ENCODE results near the gene DDX51.

DDX51 gene

GRCh38 chr12:132164426-132164825 is 20.3 kb upstream of the DDX51 start:
- no peak for TF ChIP-seq CTCF (IDR thresholded peaks at IDR 0.05; ENCODE audit: low read length, missing control alignments)
- no peak overlapping the region for H3K4me3 ChIP-seq (replicated peaks; ENCODE audit: low read depth, low read length)
- no peak for DNase-seq (ENCODE audit: low read depth)

- DNase-seq (ENCODE audit: low read depth): no peak
- TF ChIP-seq CTCF (IDR thresholded peaks at IDR 0.05; ENCODE audit: low read length, missing control alignments): peak; percentile 27
- no peak overlapping the region for H3K4me3 ChIP-seq (replicated peaks; ENCODE audit: low read depth, low read length)
Measured at GRCh38 chr12:132163911-132164288, 19.8 kb upstream of the DDX51 start.

- no peak for DNase-seq (ENCODE audit: low read depth)
- H3K4me3 ChIP-seq (replicated peaks; ENCODE audit: low read depth, low read length): no peak overlapping the region
- no peak for TF ChIP-seq CTCF (IDR thresholded peaks at IDR 0.05; ENCODE audit: low read length, missing control alignments)
Measured at GRCh38 chr12:132163041-132163910, 19.2 kb upstream of the DDX51 start.

GRCh38 chr12:132162508-132163031 is 18.5 kb upstream of the DDX51 start:
- TF ChIP-seq CTCF (IDR thresholded peaks at IDR 0.05; ENCODE audit: low read length, missing control alignments): no peak
- DNase-seq (ENCODE audit: low read depth): peak; percentile 82
- H3K4me3 ChIP-seq (replicated peaks; ENCODE audit: low read depth, low read length): no peak overlapping the region

- DNase-seq (ENCODE audit: low read depth): no peak
- no peak overlapping the region for H3K4me3 ChIP-seq (replicated peaks; ENCODE audit: low read depth, low read length)
- TF ChIP-seq CTCF (IDR thresholded peaks at IDR 0.05; ENCODE audit: low read length, missing control alignments): no peak
Measured at GRCh38 chr12:132161796-132162507, 17.8 kb upstream of the DDX51 start.

- TF ChIP-seq CTCF (IDR thresholded peaks at IDR 0.05; ENCODE audit: low read length, missing control alignments): no peak
- no peak overlapping the region for H3K4me3 ChIP-seq (replicated peaks; ENCODE audit: low read depth, low read length)
- peak; percentile 72 for DNase-seq (ENCODE audit: low read depth)
Measured at GRCh38 chr12:132161036-132161781, 17.1 kb upstream of the DDX51 start.
